Peyer's patch (tissue), 4 donors: ENCODE measurements around the gene NGB.

Experiments used
- CTCF ChIP-seq, 6 experiments: fragments of 450-650 bp in 4 of 6; fragments of 200-600 bp in 2 of 6; sonication (generic) in 1 of 6; IDR thresholded peaks; one replicate each; pipeline ENCODE4 v1.5.1; 2017 to 2019; ENCODE audit warnings: antibody characterized with exemption in 6 of 6, mild to moderate bottlenecking in 3 of 6, moderate library complexity in 1 of 6
- POLR2A ChIP-seq, 2 donors: fragments of 450-650 bp; IDR thresholded peaks; one replicate each; pipeline ENCODE4 v1.5.1; 2017; ENCODE audit warnings: antibody characterized with exemption in 2 of 2, mild to moderate bottlenecking in 2 of 2, moderate library complexity in 2 of 2

GRCh38 chr14:77281852-77282410 is 10.9 kb upstream of the NGB start:
- TF ChIP-seq CTCF (IDR thresholded peaks at IDR 0.05) (no peak), POLR2A (IDR thresholded peaks at IDR 0.05) (no peak)
